CD4-positive, alpha-beta T cell treated with Interleukin-1 beta for 1 hour (primary cell): ENCODE results near the gene KAZALD1.

Source experiments
- DNase-seq, 2 donors: peaks; one replicate each; pipeline ENCODE4 v3.0.0-alpha.2; 2020 to 2022

The KAZALD1 gene

DNA sequence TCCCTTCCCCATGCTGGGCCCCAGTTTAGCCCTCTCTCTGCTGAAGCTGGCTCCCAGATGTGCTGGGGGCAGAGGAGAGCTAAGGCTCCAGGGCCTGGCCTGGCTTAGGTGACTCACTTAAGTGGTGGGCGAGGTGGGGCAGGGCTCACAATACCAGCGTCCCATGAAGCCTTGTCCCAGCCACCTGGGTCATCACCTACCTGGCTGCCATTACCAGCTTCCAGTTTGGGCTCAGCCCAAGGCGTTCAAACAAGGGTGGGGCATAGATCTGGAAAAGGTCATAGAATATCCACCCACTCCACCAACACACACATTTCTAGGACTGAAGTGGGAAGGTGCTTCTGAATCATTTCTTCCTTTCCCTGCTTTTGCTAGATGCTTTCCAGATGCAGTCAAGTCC, 8.3 kb downstream of the KAZALD1 start:
- DNase-seq, result no peak

DNA sequence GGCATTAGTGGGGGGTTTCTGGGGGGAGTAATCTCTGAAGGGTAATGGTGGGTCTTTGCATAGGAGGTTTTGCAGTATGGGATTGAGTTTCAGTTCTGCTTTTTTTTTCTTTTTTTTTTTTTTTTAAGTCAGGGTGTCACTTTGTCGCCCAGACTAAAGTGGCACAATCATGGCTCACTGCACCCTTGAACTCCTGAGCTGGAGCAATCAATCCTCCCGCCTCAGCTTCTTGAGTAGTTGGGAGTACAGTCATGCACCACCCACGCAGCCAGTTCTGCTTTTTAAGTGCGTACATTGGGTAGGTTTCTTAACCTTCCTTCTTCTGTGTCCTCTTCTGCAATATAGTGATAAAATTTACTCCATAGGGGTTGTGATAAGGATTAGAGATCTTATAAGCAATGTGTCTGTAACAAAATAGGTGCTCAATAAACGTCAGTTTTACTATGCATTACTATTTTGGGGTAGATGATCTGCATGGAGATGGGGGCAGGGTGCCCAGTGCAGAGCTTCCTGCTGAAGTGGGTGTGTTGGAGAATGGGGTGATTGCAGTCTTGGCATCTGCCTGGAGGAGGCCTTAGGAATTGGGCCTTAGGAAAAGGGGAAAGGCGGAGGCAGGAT, 9.6 kb downstream of the KAZALD1 start:
- DNase-seq, result peak in 1 of 2 donors; percentile 82

DNA sequence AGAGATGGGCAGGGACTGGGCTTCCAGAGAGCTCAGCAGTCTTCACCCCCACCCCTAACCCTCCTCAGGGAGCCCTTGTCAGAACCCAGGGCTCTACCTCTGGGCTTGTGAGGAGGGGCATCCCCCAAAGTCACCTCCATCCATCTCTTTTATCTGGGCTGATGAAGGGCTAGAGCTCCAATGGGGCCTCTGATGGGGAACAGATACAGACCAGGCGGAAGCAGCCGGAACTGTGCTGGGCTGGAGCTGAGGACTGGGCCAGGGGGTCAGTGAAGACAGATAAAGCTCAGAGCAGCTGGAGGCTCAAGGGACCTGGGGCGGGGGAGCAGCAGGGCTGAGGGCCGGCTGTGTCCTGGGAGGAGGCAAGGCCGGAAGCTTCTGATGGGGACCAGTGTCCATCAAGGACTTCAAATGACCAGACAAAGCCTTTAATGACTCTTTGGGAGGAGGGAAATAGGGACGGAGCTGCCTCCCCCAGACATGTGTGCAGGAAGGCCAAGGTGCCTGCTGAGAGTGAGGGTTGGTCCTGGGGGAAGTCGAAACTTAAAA, 10.2 kb downstream of the KAZALD1 start:
- DNase-seq, result no peak

DNA sequence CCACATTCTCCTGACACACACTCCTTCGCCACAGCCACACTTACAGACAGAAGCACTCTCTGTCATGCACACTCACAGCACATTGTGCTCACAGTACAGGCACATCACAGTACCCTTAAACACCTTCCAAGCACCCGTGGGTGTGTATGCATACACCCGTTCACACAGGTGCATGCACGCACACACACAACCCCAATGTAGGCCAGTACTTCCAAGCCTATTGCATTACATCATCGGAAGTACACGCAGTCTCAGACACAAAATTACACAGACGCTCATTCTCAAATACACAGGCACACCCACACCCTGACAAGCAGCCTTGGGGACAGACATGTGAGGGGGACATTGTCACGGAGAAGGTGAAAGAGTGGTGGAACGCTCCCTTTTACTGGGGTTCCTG, 11.1 kb downstream of the KAZALD1 start:
- DNase-seq, result no peak

DNA sequence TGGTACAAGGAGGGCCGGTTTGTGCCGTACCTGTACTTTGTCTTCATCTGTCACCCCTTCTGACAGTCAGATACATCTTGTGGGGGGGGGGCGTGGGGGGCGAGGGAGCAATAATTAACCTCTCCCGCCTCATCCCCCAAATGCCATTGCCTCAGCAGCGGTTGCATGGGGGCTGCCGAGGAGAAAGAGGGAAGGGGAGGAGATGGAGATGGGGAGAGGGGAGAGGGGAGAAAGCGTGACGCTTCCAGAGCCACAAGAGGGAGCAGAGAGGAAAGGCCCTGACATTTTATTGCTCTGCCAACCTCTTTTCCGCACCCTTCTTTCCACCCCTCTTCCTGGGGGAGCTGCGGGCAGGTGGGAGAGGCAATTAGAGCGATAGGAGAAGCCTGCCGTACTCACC, 11.8 kb downstream of the KAZALD1 start:
- DNase-seq, result no peak

DNA sequence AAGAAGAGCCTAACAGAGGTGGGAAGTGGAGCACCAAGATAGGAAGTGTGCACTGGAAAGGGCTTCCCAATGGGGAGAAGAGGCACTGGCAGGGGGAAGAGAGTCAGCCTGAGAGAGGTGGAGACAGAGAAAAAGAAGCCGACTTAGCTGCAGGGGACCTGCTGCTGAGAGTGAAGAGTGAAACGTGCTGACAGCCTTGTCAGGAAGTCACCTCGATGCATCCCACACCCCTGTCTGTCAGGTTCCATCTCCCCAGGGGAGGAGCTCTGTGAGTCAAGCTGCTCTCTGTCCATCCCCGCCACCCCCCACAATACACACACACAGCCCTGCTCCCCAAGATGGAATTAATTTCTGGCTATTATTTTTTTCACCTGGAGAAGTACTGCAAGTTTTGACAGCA, 14.0 kb downstream of the KAZALD1 start:
- no peak for DNase-seq

DNA sequence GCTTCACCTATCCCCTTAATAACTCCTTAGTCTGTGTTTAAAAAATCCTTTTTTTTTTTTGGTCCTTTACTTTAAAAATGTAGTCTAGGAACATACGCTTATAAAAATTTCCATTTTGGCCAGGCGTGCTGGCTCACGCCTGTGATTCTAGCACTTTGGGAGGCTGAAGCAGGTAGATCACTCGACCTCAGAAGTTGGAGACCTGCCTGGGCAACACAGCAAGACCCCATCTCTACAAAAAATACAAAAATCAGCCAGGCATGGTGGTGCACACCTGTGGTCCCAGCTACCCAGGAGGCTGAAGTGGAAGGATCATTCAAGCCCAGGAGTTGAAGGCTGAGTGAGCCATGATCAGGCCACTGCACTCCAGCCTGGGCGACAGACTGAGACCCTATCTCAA, 14.8 kb downstream of the KAZALD1 start:
- DNase-seq, result no peak

DNA sequence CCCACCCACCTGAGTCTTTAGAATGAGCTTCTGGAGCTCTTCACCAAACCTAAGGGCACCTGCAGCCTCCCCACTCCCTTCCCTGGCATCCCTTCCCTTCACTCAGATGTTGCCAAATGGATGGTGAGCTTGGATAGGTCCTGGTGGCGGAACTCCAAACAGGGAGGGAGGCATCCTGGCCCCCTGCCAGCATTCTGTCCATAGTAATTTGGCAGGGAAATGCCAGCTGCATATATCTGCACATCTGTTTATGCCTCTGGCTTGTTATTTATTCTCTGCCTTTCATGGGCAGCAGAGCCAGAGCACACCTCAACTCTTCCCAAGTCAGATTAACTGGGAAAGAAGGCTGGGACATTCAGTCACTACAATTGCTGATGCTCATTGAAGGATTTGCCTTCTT, 18.1 kb downstream of the KAZALD1 start:
- no peak for DNase-seq

DNA sequence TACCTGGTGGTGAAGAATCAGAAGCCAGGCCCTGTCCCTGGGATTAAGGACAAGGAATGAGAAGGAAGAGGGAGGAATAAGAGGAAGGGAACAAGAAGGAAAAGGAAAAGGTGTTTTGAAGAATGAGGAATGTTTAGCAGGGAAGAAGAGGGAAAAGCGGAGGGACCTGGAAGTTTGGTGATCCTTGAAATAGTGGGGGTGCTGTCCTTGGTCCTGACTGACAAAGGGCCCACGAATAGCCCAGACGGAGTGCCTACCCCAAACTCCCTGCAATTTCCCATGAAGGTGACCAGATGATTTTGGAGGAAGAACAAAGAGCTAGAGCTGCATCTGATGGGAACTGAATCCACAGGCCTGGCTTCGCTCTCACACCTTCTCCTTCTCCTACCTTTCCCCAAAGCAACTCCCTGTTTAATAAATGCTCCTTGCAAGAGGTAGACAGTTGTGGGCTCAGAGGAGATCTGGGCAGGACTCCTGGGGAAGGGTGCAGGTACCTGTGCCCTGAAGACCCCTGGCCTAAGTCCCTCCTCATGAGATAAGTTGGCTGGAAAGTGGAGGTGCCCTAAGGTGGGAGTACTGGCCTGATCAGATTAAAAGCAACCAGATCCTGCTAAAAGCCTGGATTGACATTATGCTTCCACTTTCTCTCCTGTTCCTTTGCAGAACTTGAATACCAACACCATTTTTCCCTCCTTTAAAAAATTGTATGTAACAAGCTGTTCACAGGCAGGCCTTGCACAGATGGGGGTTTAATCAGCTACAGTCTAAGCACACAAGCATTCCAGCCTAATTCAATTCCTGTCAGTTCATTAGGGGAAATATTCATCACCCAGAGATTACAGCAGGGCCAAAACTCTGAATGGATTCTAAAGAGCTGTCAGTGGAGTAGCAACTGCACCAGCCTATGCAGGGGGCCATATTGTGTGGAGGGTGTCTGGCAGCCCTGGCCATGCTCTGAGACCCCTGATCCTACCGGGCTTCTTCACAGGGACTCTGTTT, 19.4 kb downstream of the KAZALD1 start:
- no peak for DNase-seq

DNA sequence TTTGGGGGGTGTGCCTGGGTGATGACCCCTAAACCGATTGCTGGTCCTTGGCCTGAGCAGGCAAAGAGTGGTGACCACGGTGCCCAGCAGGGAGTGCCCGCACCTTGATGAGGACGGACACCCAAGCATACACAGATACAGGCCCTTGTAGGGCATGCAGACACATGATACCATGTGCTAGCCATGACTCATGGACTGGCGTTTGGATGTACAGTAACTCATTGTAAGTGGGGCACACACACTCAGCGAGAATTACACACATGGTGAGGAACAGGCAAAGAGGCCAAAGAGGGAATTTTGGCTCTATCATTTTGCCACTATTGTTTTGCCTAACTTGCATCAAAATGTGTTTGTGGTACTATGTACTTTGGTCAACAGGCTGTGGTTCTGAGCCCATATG, 24.1 kb downstream of the KAZALD1 start:
- no peak for DNase-seq

DNA sequence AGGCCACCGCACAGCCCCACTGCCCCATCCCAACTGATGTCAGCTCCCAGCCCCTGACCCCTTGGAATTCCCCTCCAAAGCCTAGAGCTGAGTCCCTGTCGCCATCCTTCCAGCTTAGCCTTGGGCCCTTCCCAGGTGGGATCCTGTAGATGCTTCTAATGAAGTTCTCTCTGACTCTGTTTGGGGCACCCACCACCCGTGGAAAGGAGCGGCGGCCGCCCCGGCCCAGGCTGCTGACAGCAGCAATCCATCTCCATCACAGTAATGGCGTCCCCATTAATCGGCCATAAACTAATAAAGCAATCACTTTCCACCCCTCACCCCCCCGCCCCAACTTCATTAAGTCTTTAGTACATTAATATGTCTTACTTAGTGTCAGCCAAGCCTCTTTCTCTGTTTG, 25.6 kb downstream of the KAZALD1 start:
- DNase-seq, result no peak

DNA sequence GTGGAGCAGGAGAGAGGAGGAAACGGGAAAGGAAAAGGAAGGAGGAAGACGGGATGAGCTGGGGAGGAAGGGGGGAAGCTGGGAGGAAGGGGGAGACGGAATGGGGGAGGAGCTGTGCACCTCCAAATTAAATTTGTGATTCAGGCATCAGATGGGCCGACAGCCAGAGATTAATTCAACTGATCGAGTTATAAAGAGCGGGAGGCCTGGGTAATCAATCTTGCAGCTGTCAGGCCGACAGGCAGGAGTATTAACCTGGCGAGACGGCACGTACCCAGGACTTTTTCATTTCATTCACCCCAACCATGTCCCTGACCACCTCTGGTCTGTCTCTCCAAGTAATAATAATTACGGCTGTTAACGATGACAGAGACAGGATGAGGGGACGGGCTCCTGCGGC, 26.2 kb downstream of the KAZALD1 start:
- no peak for DNase-seq

DNA sequence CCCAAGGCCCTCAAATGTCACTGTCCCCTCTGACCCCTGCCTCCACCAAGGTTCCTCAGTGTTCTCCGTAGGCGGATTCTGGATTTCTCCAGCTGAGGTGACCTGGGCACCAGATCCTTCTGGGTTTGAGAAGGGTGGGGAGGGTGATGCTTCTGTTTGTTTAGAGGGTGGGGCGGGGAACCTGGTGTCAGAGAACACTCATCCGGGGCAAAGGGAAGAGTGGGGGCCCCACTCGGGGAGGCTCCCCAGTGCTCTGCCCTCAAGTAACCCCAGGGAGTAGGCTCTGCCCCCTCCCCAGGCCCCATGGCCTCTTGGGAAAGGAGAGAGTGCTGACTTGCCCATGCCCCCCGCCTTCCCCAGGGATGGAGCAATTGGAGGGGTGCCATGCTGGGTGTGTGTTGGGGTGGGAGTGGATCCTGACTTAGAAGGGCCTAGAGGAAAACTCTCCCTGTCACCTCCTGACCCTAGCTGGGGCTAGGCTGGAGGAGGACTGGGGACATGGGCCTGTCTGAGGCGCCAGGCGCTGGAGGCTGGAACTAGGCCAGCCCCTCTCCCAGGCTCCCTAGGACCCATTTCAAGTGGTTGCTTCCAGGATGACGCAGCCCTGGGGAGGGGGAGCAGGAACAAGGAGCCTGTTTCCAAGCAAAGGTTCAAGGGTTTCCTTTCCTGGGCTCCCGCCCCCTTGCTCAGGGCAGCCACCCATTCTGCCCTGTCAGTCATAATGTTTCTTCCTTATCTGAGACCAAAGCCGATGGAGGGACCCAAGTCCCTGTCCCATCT, 27.9 kb downstream of the KAZALD1 start:
- DNase-seq, result no peak

DNA sequence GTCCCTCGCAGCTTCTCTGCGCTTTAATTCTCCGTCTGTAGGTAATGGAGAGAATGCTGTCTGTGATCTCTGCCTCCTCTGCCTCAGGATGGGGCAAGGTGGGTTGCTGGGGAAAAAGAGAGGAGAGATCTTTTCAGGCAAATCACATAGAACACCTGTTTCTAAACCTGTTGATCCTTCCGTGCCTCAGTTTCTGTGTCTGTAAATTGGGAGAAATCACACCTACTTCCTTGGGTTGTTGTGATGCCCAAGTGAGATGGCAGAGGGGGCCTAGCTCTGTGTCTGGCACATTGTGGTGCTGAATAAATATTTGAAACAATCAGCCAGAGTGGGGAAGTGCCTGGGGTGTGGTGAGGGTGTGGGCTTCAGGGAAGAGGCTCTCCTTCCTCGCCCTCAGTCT, 28.8 kb downstream of the KAZALD1 start:
- no peak for DNase-seq

DNA sequence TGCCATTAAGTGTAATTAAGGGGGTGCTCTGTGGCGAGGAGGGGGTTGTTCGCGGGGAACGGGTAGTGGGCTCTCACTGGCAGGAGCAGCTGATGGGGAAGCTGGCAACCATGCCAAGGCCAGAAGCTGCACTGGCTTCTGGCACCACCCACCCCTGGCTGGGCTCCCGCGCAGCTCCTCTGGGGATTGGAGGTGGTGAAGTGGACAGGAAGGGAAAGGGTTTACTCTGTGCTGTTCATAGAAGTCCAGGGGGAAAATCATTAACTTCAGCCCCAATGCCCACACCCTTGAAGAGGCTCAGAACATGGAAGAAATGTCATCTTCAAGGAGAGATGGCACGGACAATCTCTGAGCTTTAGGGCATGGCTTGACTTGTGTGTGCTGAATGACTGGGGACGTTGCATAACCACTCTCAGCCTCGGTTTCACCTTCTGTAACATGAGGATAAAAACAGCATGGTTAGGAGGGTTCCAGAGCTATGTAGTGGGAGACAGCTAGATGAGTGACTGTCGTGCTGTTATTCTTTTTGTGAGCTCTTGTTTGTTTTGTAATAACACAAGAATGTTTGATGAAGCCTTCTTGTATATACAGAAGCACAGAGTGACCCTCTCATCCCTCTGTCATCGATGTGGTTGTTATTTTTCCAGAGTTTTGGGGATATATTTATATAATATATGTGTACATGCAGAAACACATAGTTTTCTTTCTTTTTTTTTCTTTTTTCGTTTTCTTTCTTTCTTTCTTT, 29.9 kb downstream of the KAZALD1 start:
- DNase-seq, result no peak

DNA sequence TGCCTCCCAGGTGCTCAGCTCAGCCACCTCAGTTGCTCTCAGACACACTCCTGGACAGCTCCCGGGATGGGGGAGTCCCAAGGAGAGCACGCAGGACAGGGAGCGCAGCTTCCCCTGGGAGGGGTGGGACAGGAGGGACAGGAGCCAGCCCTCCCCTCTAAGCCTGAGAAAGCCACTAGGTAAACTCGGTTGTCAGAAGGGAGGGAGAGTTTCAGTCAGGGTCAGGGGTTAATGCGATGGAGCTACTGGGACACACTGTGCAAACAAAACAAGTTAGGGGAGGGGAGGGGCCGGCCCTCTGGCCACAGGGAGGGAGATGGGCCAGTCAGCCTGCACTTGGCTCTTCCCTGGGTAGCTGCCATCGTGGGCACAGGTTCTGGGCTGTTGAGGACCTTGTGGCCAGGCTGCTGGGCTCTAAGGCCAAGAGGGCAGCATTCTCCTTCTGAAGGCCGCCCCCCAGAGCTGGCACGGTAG, 31.1 kb downstream of the KAZALD1 start:
- DNase-seq, result no peak

DNA sequence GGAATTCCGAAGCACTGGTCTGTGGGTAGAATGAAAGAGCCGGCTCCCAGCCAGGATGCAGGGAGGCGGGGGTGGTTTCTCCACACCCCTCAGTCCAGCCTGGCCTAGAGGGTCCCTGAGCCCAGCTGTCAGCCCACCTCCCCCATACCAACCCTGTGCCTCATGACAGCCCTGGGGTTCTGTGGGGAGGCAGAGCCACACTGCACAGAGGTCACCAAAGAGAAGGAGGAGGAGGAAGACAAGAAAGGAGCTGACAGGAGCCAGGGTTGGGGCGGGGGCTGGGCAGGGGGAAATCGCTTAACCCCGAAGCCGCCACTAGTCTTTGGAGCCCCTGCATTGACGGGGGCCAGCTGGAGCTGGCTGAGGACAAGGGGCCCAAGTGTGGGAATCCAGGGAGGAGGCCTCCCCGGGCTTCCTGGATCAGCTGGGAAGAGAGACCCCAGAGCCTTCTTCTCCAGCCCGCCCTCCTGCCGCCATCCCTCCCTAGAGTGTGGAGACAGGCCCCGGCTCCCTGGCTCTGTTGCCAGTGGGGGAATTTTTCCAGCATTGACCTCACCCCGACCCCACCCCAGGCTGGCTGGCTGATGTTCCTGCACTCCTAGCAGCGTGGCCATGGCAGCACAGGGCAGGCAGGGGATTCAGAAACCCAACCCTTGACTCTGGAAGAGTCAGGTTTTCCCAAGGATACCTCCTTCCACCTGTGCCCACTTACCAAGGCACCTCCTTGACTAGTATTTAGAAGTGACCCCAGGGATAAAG, 32.5 kb downstream of the KAZALD1 start:
- no peak for DNase-seq

DNA sequence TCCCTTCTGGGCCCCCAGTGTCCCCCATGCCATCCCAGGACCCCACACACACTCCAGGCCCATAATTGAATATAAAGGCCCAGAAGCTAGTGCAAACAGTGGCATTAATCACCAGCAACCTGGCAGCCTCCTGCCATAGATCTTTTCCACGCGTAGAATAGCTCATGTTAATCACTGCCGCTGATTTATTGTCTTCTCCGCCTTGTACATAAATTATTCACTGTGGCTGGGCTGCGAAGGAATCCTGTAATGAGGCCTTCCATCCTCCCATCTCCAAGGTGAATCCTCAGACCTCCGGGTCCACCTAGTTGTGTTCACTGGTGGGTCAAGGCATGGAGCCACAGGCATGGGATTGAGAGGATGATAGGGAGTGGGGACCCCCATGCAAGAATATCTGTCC, 33.2 kb downstream of the KAZALD1 start:
- no peak for DNase-seq

DNA sequence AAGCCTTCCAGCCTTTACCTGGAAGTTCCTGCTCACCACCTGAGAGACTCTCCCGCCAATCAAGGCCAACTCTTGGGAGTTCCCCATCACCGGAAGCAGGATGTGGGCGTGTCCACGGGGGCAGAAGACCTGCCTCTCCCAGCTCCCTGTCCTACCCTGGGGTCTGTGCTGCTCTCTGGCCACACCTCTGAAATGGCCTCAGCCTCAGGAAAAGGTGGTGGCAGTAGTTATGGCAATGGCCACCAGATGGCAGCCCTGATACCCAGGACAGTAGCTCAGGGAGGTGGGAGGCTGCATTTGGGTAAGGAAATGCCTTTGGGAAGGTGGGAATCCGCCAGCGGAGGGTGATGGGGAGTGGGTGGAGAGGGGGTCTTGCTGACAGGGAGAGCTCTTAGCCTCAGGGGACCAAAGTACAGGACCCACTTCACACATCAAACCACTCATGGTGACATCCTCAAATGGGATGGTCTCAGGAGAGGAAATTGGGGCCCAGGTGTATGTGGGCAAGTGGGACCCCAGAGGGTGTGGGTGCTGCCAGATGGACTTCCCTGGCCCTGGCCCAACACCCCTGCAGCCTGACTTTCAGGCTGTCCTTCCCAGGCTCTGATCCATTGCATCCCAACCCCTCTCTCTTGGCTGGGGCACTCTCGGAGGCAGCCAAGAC, 33.9 kb downstream of the KAZALD1 start:
- peak; percentile 68 to 71 for DNase-seq

DNA sequence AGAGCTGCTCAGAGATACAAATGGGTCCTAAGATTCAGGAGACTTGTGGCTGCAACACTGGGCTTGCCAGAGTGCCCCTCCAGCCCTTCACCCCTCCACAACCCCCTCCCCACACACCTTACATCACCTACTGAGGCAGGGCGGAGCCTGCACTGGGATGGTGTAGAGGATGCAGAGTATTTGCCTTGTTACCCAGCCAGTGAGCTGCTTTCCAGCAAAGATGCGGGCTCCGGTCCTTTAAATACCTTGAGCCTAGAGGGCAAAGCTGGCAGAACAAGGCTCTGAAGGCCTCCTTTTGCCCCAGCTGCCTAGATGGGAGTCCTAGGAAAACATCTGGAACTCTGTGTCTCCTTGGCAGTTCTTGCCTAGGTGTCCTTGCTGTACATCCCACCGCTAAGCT, 34.6 kb downstream of the KAZALD1 start:
- DNase-seq, result no peak

DNA sequence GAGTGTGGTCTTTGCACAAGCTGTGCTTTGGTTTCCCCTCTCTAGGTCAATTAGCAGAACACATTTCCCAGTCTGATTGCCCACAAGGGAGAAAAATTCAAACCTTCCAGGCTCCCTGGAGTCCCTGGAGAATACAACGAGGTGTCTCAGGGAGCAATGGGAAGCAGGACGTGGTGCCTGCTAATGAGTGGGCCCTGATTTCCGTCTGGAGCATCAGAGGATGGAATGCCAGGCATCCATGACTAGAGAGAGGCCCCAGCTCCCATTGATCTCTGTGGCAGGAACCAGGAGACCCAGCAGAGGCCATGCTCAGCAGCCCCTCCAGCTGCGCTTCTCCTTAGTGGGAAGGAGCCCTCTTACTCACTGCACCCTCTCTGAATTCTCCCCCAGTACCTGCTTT, 36.1 kb downstream of the KAZALD1 start:
- DNase-seq, result no peak
